ENCODE data around the gene EXOSC1. TPM values are rescaled to one million over a fixed set of nuclear protein-coding genes. Genes with fewer than 3 reads are reported as not detected.
"Not testable (repeated sequence)": the region's sequence is repeated elsewhere in the genome, so short reads cannot be mapped to it uniquely, and the experiment has no call there.

The EXOSC1 gene
- total RNA-seq, 4 donors from 2014 or later: 13.9 to 33.0 (median 26.2) TPM

GRCh38 chr10:97475936-97476594 lies 30.3 kb upstream of the EXOSC1 start:
- WGBS, 2 donors: 62% methylated on average over 2 of the region's 2 CpGs
- H3K4me3 ChIP-seq (ENCODE audit: low read depth, poor library complexity, severe bottlenecking): no peak overlapping the region
- intact Hi-C loops (cut with DNase I; ENCODE audit: low total_unique reads): no loop called here
- DNase-seq (ENCODE audit: low spot score in 2 of 2): peak in 1 of 2 donors; percentile 39
- TF ChIP-seq POLR2A (IDR thresholded peaks at IDR 0.05) (no peak), CTCF (IDR thresholded peaks at IDR 0.05) (no peak)

- TF ChIP-seq POLR2A (IDR thresholded peaks at IDR 0.05) (no peak), CTCF (IDR thresholded peaks at IDR 0.05) (no peak)
- no peak overlapping the region for H3K4me3 ChIP-seq (ENCODE audit: low read depth, poor library complexity, severe bottlenecking)
- intact Hi-C loops (cut with DNase I; ENCODE audit: low total_unique reads): no loop called here
- WGBS, 2 donors: 96 to 97% methylated on average over 4 of the region's 4 CpGs
- no peak for DNase-seq (ENCODE audit: low spot score in 2 of 2)
Measured at GRCh38 chr10:97474918-97475317, 29.1 kb upstream of the EXOSC1 start.

GRCh38 chr10:97468781-97469180 lies 23.0 kb upstream of the EXOSC1 start:
- 86% methylated on average over 10 to 12 of the region's 12 CpGs for WGBS, 2 donors
- DNase-seq (ENCODE audit: low spot score in 2 of 2): peak in 1 of 2 donors; percentile 65
- H3K4me3 ChIP-seq (ENCODE audit: low read depth, poor library complexity, severe bottlenecking): not testable (repeated sequence)
- intact Hi-C loops (cut with DNase I; ENCODE audit: low total_unique reads): loop anchor here (10.0 kb wide), 2 partner anchors 86 to 146 kb away; no protein-coding TSS in a partner anchor

GRCh38 chr10:97468162-97468561 lies 22.4 kb upstream of the EXOSC1 start:
- DNase-seq (ENCODE audit: low spot score in 2 of 2): no peak
- no peak for TF ChIP-seq POLR2A (IDR thresholded peaks at IDR 0.05)
- no peak overlapping the region for H3K4me3 ChIP-seq (ENCODE audit: low read depth, poor library complexity, severe bottlenecking)
- intact Hi-C loops (cut with DNase I; ENCODE audit: low total_unique reads): loop anchor here (10.0 kb wide), 2 partner anchors 87 to 147 kb away; no protein-coding TSS in a partner anchor
- 48 to 51% methylated on average over 3 of the region's 3 CpGs for WGBS, 2 donors

GRCh38 chr10:97466755-97467154 lies 20.9 kb upstream of the EXOSC1 start:
- intact Hi-C loops (cut with DNase I; ENCODE audit: low total_unique reads): loop anchor here (10.0 kb wide), 2 partner anchors 88 to 148 kb away; no protein-coding TSS in a partner anchor
- WGBS, 2 donors: 64 to 78% methylated on average over 4 of the region's 4 CpGs
- TF ChIP-seq POLR2A (IDR thresholded peaks at IDR 0.05) (no peak), CTCF (IDR thresholded peaks at IDR 0.05) (no peak)

GRCh38 chr10:97465982-97466381 lies 20.2 kb upstream of the EXOSC1 start:
- TF ChIP-seq POLR2A (IDR thresholded peaks at IDR 0.05) (no peak), CTCF (IDR thresholded peaks at IDR 0.05) (no peak)
- no peak overlapping the region for H3K4me3 ChIP-seq (ENCODE audit: low read depth, poor library complexity, severe bottlenecking)
- intact Hi-C loops (cut with DNase I; ENCODE audit: low total_unique reads): loop anchor here (10.0 kb wide), 2 partner anchors 89 to 149 kb away; no protein-coding TSS in a partner anchor
- no peak for DNase-seq (ENCODE audit: low spot score in 2 of 2)
- 91 to 92% methylated on average over 7 of the region's 7 CpGs for WGBS, 2 donors

More at GRCh38 chr10:97466755-97467154, 20.9 kb upstream of the EXOSC1 start:
- no peak overlapping the region for H3K4me3 ChIP-seq (ENCODE audit: low read depth, poor library complexity, severe bottlenecking)
- DNase-seq (ENCODE audit: low spot score in 2 of 2): no peak

- intact Hi-C loops (cut with DNase I; ENCODE audit: low total_unique reads): loop anchor here (10.0 kb wide), 2 partner anchors 91 to 151 kb away; no protein-coding TSS in a partner anchor
- no peak for DNase-seq (ENCODE audit: low spot score in 2 of 2)
- H3K4me3 ChIP-seq (ENCODE audit: low read depth, poor library complexity, severe bottlenecking): no peak overlapping the region
- no peak for TF ChIP-seq CTCF (IDR thresholded peaks at IDR 0.05)
- no peak for TF ChIP-seq POLR2A (IDR thresholded peaks at IDR 0.05)
- 33 to 53% methylated on average over 1 of the region's 1 CpG for WGBS, 2 donors
Measured at GRCh38 chr10:97464226-97464625, 18.4 kb upstream of the EXOSC1 start.

All from lower leg skin (tissue), 4 donors.